Panc1 (cell line): ENCODE measurements around the gene TFDP2. TPM values are rescaled to one million over a fixed set of nuclear protein-coding genes. Genes with fewer than 3 reads are reported as not detected.

Experiments used
- ATAC-seq: fragments of 200-7000 bp; cut with Tn5 transposase; 2 replicates; pipeline ENCODE4 v1.9.1; 2020; ENCODE audit warnings: mild to moderate bottlenecking, moderate library complexity
- BruUV-seq: library from RNA; stranded (reverse); fragments of 400-500 nt; replicated peaks from 2 replicates; lab custom pipeline; 2021; lab: Mats Ljungman, UMichigan
- CTCF ChIA-PET: fragments of 300-600 bp; sonication (Branson Sonifier 250); formaldehyde crosslinking; loops from one replicate; lab custom pipeline; 2022; ENCODE audit warnings: antibody characterized with exemption; lab: Charles Lee
- POLR2A ChIA-PET: fragments of 300-600 bp; sonication (Branson Sonifier 250); formaldehyde crosslinking; loops from one replicate; lab custom pipeline; 2022; ENCODE audit warnings: antibody characterized with exemption; lab: Charles Lee
- DNase-seq: peaks from one replicate; pipeline ENCODE4 v3.0.0-alpha.2; 2010; ENCODE audit warnings: low read depth, low spot score
- H3K27ac ChIP-seq: 2 replicates; pipeline ENCODE4 v1.5.1; 2011; ENCODE audit warnings: mild to moderate bottlenecking, low read length, inconsistent platforms
- H3K27me3 ChIP-seq: fragments of 200-500 bp; sonication (Bioruptor generic); 2 replicates; pipeline ENCODE4 v1.6.0; 2014; ENCODE audit warnings: low read length, inconsistent platforms; ENCODE audit not compliant: control insufficient read depth, insufficient read depth
- H3K36me3 ChIP-seq: fragments of 200-500 bp; sonication (Bioruptor generic); 2 replicates; pipeline ENCODE4 v1.5.1; 2014; ENCODE audit warnings: inconsistent platforms, mild to moderate bottlenecking, low read length, moderate library complexity; ENCODE audit not compliant: control insufficient read depth, insufficient read depth
- H3K4me1 ChIP-seq: 2 replicates; pipeline ENCODE4 v1.5.1; 2011; ENCODE audit warnings: inconsistent platforms, mild to moderate bottlenecking, low read length, moderate library complexity; ENCODE audit not compliant: control insufficient read depth, insufficient read depth
- H3K4me3 ChIP-seq, 2 experiments: 2 replicates each; pipeline ENCODE4 v1.5.1; 2011 to 2012; ENCODE audit warnings: low read depth in 2 of 2, low read length in 2 of 2, mild to moderate bottlenecking in 2 of 2, inconsistent platforms in 1 of 2, moderate library complexity in 1 of 2
- H3K9me3 ChIP-seq: fragments of 200-500 bp; sonication (Bioruptor generic); 2 replicates; pipeline ENCODE4 v1.5.1; 2014; ENCODE audit warnings: low read depth, mild to moderate bottlenecking, inconsistent platforms, low read length, moderate library complexity; ENCODE audit not compliant: control insufficient read depth, insufficient read depth
- CTCF ChIP-seq: fragments of 450-650 bp; IDR thresholded peaks from 2 replicates; pipeline ENCODE4 v1.5.1; 2017; ENCODE audit warnings: mild to moderate bottlenecking
- POLR2AphosphoS5 ChIP-seq: IDR thresholded peaks from 2 replicates; pipeline ENCODE4 v1.6.1; 2012; ENCODE audit warnings: mild to moderate bottlenecking, low read depth, low read length, moderate library complexity
- REST ChIP-seq, 2 experiments: IDR thresholded peaks; 2 replicates each; pipeline ENCODE4 v1.6.1; 2011 to 2012; ENCODE audit warnings: low read depth in 2 of 2, control low read depth in 1 of 2, low read length in 1 of 2, mild to moderate bottlenecking in 1 of 2, moderate library complexity in 1 of 2; ENCODE audit not compliant: insufficient read depth in 1 of 2
- SIN3A ChIP-seq: IDR thresholded peaks from 2 replicates; pipeline ENCODE4 v1.6.1; 2012; ENCODE audit warnings: low read depth, mild to moderate bottlenecking, low read length, moderate library complexity, borderline replicate concordance; ENCODE audit not compliant: insufficient read depth
- TCF7L2 ChIP-seq: IDR thresholded peaks from 2 replicates; pipeline ENCODE4 v1.6.1; 2011; ENCODE audit warnings: mild to moderate bottlenecking, low read depth, low read length, inconsistent platforms
- in situ Hi-C: cut with HindIII; loops from 2 replicates; pipeline ENCODE4 v1.10.0; 2016; ENCODE audit warnings: low sequenced_read_pairs, low pct_unique_long_range_greater_than_20kb
- intact Hi-C: fragments of 100-400 bp; cut with micrococcal nuclease; formaldehyde crosslinking; loops from one replicate; pipeline ENCODE4 v1.10.0; 2022; ENCODE audit not compliant: unreplicated experiment
- total RNA-seq: library from RNA; stranded (reverse); gene quantifications from one replicate; pipeline ENCODE4 v1.2.1, GENCODE V29; 2021; ENCODE audit not compliant: unreplicated experiment

The TFDP2 gene
- total RNA-seq, 1 experiment from 2014 or later: 66.3 TPM

- BruUV-seq: no TSS peak
- intact Hi-C loops: no loop called here
- Histone ChIP-seq H3K27me3 (no peaks in the 10 kb centered on the region), H3K27ac (no peak overlapping the region), H3K9me3 (no peaks in the 10 kb centered on the region), H3K4me1 (no peaks in the 10 kb centered on the region), H3K36me3 (no peaks in the 10 kb centered on the region), H3K4me3 (no peak overlapping the region)
- ChIA-PET CTCF (no interaction called here), POLR2A (no interaction called here)
- no peak for ATAC-seq
- in situ Hi-C loops: no loop called here
- no peak for DNase-seq
- TF ChIP-seq CTCF (peak; percentile 34; the same call in 1 of the 2 replicates), REST (IDR thresholded peaks at IDR 0.05; ENCODE audit: insufficient read depth in 1 of 2, low read depth in 2 of 2, low read length in 1 of 2) (no peak)
These were observed 19.7 kb downstream of the TFDP2 start for GRCh38 chr3:142129516-142130171.

GRCh38 chr3:142127941-142128658 is 21.2 kb downstream of the TFDP2 start:
- in situ Hi-C loops: no loop called here
- POLR2A ChIA-PET: no interaction called here
- no TSS peak for BruUV-seq
- Histone ChIP-seq H3K4me1 (no peaks in the 10 kb centered on the region), H3K4me3 (no peak overlapping the region), H3K9me3 (no peaks in the 10 kb centered on the region), H3K36me3 (no peaks in the 10 kb centered on the region), H3K27ac (peak overlapping the region; percentile 42; the same call in 1 of the 2 replicates), H3K27me3 (no peaks in the 10 kb centered on the region)
- CTCF ChIA-PET: interaction anchor here (0.7 to 1.2 kb wide), 2 partner anchors 138 to 152 kb away, joined by 3 to 5 read pairs; no protein-coding TSS in a partner anchor
- intact Hi-C loops: no loop called here
- DNase-seq (no peak), ATAC-seq (peak; percentile 44; the same call in 1 of the 2 replicates)
- no peak for TF ChIP-seq SIN3A
- no peak for TF ChIP-seq CTCF
- no peak for TF ChIP-seq REST (IDR thresholded peaks at IDR 0.05; ENCODE audit: insufficient read depth in 1 of 2, low read depth in 2 of 2, low read length in 1 of 2)
- TF ChIP-seq TCF7L2: no peak
- no peak for TF ChIP-seq POLR2AphosphoS5
